ENCODE results near the gene ERFL.

The ERFL gene

DNA sequence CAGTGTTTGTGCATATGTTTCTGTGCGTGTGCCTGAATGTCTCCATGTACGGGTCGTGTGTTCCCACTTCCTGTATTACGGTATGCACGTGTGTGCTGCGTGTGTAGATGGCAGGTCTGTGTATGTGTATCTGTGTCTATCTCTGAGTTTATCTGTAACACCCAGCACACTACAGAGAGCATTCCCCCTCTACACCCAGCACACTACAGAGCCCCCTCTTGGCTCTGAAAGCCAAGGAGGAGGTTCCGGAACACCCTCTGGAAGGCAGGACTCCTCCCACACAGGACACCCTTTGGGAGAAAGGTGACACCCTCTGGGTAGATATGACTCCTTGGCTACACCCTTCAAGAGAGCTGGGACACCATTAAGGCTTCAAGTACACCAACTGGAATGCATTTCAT, 2.1 kb upstream of the ERFL start:
- no peaks in the 10 kb centered on the region for H4K20me1 ChIP-seq (ENCODE audit: insufficient read depth)
- no peaks in the 10 kb centered on the region for H3K4me1 ChIP-seq (ENCODE audit: low read depth, poor library complexity, severe bottlenecking)
- H3K27me3 ChIP-seq (ENCODE audit: insufficient read depth, low read depth) = peaks cover 86% of the 10 kb centered on the region
- H3K9ac ChIP-seq = no peak overlapping the region
- H2AFZ ChIP-seq (ENCODE audit: low read depth) = no peak overlapping the region
- H3K36me3 ChIP-seq (ENCODE audit: insufficient read depth) = no peaks in the 10 kb centered on the region
- no peak overlapping the region for H3K27ac ChIP-seq
- TF ChIP-seq, protein P1, sequence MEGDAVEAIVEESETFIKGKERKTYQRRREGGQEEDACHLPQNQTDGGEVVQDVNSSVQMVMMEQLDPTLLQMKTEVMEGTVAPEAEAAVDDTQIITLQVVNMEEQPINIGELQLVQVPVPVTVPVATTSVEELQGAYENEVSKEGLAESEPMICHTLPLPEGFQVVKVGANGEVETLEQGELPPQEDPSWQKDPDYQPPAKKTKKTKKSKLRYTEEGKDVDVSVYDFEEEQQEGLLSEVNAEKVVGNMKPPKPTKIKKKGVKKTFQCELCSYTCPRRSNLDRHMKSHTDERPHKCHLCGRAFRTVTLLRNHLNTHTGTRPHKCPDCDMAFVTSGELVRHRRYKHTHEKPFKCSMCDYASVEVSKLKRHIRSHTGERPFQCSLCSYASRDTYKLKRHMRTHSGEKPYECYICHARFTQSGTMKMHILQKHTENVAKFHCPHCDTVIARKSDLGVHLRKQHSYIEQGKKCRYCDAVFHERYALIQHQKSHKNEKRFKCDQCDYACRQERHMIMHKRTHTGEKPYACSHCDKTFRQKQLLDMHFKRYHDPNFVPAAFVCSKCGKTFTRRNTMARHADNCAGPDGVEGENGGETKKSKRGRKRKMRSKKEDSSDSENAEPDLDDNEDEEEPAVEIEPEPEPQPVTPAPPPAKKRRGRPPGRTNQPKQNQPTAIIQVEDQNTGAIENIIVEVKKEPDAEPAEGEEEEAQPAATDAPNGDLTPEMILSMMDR (conservative IDR thresholded peaks at IDR 0.05; ENCODE audit: low read depth, low read length) = no peak
- H3K79me2 ChIP-seq (ENCODE audit: insufficient read depth, low read depth) = no peaks in the 10 kb centered on the region
- H3K4me2 ChIP-seq = no peak overlapping the region
- H3K4me3 ChIP-seq (IDR thresholded peaks at IDR 0.05; ENCODE audit: insufficient read depth, low read depth, low read length) = no peak overlapping the region

DNA sequence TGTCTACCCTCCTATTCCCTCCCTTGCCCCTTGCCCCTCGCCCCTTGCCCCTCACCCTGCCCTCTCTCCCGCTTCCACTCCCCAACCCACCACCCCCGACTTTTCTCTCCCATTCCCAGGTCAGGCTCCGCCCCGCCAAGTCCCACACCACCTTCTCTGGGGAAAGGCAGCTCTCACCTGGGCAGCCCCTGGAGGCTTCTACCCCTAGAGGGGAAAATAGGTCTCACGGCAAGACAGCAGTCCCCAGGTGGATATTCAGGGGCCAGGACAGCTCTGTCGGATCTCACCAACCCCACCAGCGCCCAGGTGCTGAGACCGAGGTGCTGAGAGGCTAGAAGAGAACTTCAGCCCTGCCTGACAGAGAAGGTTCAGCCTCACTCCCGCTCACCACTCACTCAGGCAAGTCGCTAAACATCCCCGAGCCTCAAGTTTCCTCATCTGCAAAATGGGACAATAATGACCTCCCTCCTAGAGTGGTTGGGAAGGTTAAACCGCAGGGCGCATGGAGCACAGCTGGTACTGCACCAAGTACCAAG, 1.4 kb upstream of the ERFL start:
- no peak overlapping the region for H3K9ac ChIP-seq
- no peak overlapping the region for H2AFZ ChIP-seq (ENCODE audit: low read depth)
- no peak overlapping the region for H3K4me3 ChIP-seq (IDR thresholded peaks at IDR 0.05; ENCODE audit: insufficient read depth, low read depth, low read length)
- H3K27me3 ChIP-seq (ENCODE audit: insufficient read depth, low read depth) = peaks cover 91% of the 10 kb centered on the region
- no peak overlapping the region for H3K4me2 ChIP-seq
- H3K79me2 ChIP-seq (ENCODE audit: insufficient read depth, low read depth) = no peaks in the 10 kb centered on the region
- H3K36me3 ChIP-seq (ENCODE audit: insufficient read depth) = no peaks in the 10 kb centered on the region
- TF ChIP-seq, protein P1 (conservative IDR thresholded peaks at IDR 0.05; ENCODE audit: low read depth, low read length) = no peak
- H4K20me1 ChIP-seq (ENCODE audit: insufficient read depth) = no peaks in the 10 kb centered on the region
- H3K27ac ChIP-seq = no peak overlapping the region
- no peaks in the 10 kb centered on the region for H3K4me1 ChIP-seq (ENCODE audit: low read depth, poor library complexity, severe bottlenecking)

DNA sequence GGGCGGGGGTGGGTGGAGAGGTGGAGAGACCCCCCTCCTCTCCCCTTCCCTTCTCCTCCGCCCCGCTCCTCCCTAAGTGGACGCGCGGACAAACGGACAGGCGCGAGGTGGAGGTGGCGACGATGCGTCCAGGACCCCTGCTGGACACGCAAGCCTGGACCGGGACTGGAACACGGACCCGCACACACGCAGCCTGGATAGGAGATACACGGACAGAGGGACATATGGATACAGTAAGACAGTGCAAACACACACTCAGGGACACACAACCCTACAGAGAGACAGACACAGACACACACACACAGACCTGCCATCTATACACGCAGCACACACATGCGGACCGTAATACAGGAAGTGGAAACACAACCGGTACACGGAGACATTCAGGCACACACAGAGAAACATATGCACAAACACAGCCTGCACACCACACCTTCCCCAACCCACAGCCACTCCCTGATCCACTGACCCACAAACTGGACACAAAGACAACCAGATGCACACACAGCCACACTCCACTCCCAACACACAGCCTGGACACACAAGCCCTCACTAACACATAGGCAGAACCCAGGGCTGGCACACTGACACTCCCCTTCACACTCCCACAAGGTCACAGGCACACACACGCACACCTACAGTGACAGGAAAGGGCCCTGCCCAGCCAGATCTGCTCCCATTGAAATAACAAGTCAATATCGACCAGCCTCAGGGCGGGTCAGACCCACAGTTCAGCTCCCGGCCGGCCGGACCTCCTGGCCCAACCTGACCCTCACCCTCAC, 696 bp upstream of the ERFL start:
- no peak overlapping the region for H3K4me3 ChIP-seq (IDR thresholded peaks at IDR 0.05; ENCODE audit: insufficient read depth, low read depth, low read length)
- H3K9ac ChIP-seq = no peak overlapping the region
- no peak overlapping the region for H2AFZ ChIP-seq (ENCODE audit: low read depth)
- H3K4me1 ChIP-seq (ENCODE audit: low read depth, poor library complexity, severe bottlenecking) = no peaks in the 10 kb centered on the region
- no peaks in the 10 kb centered on the region for H4K20me1 ChIP-seq (ENCODE audit: insufficient read depth)
- H3K79me2 ChIP-seq (ENCODE audit: insufficient read depth, low read depth) = no peaks in the 10 kb centered on the region
- TF ChIP-seq, protein P1 (conservative IDR thresholded peaks at IDR 0.05; ENCODE audit: low read depth, low read length) = no peak
- H3K4me2 ChIP-seq = no peak overlapping the region
- H3K36me3 ChIP-seq (ENCODE audit: insufficient read depth) = no peaks in the 10 kb centered on the region
- peaks cover 97% of the 10 kb centered on the region for H3K27me3 ChIP-seq (ENCODE audit: insufficient read depth, low read depth)
- H3K27ac ChIP-seq = no peak overlapping the region

DNA sequence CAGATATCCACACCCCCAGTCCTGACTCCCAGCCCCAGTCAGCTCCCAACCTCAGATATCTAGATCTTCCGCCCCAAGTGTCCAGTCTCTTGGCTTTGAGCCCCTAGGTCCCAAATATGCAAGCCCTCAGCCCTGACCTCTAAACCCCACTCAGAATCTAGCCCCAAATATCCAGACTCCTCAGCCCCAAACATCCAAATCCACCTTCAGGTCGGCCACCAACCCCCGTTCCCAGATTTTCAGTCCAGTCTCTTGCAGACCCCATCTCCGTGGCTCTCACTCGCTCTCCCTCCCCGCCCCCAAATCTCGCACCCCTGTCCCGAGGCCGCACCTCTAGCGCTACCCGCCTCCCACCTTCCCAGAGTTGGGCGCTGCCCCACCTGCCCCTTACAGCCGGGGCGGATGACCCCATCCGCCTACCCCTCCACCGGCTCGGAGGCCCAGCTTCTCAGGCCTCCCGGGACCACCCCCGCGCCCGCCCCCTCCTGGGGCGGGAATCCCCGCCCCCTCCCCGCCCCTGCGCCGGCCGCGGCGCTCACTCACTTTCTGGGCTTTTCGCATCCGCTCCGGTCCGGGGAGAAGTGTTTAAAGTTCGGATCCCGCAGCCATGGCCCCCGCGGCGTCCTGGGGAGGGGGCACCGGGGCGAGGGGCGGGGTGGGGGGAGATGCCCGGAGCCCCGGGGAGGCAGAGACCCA, 604 bp downstream of the ERFL start:
- no peak overlapping the region for H3K4me3 ChIP-seq (IDR thresholded peaks at IDR 0.05; ENCODE audit: insufficient read depth, low read depth, low read length)
- no peak overlapping the region for H3K9ac ChIP-seq
- no peak overlapping the region for H2AFZ ChIP-seq (ENCODE audit: low read depth)
- peaks cover 91% of the 10 kb centered on the region for H3K27me3 ChIP-seq (ENCODE audit: insufficient read depth, low read depth)
- no peak overlapping the region for H3K27ac ChIP-seq
- H3K4me1 ChIP-seq (ENCODE audit: low read depth, poor library complexity, severe bottlenecking) = no peaks in the 10 kb centered on the region
- no peaks in the 10 kb centered on the region for H3K36me3 ChIP-seq (ENCODE audit: insufficient read depth)
- TF ChIP-seq, protein P1 (conservative IDR thresholded peaks at IDR 0.05; ENCODE audit: low read depth, low read length) = no peak
- H4K20me1 ChIP-seq (ENCODE audit: insufficient read depth) = no peaks in the 10 kb centered on the region
- no peak overlapping the region for H3K4me2 ChIP-seq
- H3K79me2 ChIP-seq (ENCODE audit: insufficient read depth, low read depth) = no peaks in the 10 kb centered on the region

Measured in KMS-11 (cell line).